Stimulated activated CD8-positive, alpha-beta memory T cell treated with anti-CD3 and anti-CD28 coated beads, Interleukin-7, amount 100 ng/mL, for 1 hour (primary cell): ENCODE results near the gene NR2E1.

ENCODE experiments used
- DNase-seq, 2 donors: peaks; one replicate each; pipeline ENCODE4 v3.0.0-alpha.2; 2020; ENCODE audit warnings: low read depth in 2 of 2

NR2E1 gene

DNA sequence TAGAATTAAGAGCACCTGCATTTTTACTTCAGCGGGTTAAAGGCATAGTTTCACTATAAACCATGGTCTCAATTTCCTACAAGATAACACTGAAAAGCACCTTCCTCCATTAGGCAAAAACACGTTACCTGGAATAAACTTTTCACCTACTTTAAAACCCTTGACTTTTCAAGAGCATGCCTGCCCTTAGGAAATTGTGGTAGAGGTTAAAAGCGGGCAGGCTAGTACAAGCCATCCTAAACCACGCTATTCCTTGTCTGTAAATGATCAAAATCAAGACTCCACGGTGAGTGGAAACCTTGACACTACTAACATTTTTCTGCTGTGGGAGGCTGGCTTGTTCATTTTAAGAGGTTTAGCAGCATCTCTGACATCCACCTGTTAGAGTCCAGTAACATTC is 43.9 kb downstream of the NR2E1 start:
- DNase-seq: no peak

DNA sequence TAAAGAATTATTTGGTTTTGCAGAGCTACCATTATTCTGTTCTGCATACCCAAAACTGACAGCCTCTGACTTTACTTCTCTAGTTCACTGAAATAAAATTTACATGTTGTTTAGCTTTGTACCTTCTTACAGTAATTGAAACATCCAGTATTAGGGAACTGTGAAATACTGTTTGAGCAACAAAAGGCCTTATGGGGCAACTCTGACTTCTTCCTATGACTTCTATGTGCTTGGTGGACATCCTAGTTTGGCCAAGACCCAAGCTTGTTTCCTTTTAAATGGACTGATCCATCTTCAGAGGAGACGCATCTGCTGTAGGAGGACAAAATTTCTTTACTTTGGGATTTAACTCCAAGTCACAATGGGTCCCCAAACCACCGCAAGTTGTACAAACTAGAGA is 44.7 kb downstream of the NR2E1 start:
- no peak for DNase-seq

DNA sequence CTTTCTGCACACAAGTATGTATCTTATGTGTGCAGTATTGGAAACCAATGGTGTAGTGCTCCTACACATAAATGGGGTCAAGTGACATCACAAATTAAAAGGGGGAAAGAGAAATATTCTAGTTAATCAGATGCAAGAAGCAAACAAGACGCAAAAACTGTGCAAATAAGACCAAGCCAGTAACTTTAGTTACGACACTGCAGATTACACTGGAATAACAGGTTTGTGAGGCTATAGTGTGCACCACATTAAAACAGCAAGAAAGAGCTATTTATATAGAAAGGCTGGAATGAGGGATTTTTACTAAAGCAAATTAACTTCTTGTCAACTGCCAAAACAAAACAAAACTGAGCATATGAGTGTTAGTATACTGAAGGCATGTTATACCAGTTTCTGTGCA is 45.8 kb downstream of the NR2E1 start:
- no peak for DNase-seq

DNA sequence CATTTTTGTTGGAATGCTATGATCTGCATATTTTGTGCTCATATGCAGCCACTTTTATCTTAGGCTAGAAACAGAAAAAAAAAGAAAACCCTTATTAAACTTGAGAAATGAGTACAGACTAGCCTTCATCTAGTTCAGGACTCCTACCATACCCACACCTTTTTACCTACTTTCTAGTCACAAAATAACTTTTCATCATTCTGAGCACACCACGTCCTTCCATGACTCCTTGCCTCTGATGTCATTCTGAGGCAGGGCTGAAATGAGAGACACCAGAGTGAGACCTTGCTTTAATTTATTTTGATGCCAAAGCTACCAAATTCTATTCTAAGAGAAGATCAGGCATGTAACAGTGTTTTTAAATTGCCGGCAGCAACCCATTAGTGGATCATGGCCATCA is 56.2 kb downstream of the NR2E1 start:
- DNase-seq: no peak

DNA sequence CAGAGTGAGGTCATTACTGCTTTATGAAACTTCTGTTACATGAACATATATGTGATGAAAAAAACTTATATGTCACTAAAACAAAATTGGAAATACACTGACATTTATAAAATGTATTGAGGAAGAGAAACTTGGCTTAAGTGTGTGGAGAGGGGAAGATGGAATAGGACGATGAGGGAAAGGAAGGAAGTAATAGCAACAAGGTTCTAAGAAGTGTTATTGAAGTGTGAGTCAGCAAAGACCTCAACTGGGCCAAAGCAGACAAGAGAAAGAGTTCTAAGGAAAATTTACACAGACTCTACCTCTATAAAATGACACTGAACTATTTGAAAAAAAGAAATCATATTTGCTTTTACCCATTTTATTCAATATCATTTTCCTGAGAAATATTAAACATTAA is 56.7 kb downstream of the NR2E1 start:
- DNase-seq: no peak

DNA sequence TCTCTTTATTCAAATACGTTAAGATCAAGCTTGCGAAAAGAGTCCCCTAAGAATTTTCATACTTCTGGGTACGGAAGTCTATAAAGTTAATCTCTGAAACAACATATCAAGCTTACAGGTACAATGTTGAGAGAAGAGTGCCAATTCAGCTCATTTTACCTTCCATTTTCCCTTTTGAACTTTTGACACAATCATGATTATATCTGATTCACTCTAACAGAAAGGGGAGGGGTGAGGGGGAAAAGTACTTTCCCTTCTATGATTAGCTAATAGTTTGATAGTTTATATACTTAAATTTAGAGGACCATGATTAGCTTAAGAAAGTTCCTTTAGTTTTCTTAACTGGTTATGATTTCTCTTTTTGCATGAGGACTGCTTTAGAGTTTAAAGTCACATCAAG is 61.5 kb downstream of the NR2E1 start:
- DNase-seq: no peak

DNA sequence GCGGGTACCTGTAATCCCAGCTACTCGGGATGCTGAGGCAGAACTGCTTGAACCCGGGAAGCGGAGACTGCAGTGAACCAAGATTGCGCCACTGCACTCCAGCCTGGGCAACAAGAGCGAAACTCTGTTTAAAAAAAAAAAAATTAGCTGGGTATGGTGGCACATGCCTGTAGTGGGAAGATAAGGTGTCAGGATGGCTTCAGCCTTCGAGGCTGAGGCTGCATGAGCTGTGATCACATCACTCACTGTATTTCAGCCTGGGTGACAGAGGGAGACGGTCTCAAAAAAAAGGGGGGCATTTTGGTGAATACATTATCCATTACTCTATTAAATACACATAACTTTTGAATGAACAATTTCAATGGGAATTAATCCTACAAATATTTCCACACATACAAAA is 62.6 kb downstream of the NR2E1 start:
- DNase-seq: no peak

DNA sequence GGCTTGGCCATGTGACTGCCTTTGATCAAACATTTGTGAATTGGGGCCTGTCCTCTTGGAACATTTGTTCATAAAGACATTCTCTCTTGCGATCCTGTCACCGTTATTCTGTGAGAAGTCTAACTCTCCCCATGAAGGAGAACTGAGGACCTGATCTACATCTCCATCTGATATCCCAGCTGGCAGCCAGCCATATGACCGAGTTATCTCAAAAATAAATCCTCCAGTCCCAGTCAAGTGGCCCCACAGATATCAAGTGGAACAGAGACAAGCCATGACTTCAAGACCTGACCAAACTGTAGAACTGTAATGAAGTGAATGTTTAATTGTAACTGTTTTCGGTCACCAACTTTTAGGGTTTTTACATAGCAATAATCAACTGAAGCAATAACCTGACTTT is 69.3 kb downstream of the NR2E1 start:
- no peak for DNase-seq

DNA sequence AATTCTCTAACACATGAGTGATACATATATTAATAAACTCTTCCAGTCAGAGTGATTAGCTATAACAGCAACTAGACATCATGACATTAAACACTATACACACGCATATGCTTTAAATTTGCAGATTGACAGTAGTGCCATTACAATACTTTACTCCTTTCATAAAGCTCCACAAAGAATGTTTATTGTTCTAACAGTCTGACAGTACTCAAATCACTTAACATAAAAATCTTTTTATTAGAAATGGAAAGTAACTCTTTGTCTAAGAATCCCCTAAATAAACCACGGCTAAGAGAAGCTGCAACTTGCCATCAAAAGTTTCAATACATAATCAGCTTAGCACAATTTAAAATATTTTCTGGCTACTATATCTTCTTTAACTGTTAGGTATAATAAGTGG is 71.0 kb downstream of the NR2E1 start:
- no peak for DNase-seq

DNA sequence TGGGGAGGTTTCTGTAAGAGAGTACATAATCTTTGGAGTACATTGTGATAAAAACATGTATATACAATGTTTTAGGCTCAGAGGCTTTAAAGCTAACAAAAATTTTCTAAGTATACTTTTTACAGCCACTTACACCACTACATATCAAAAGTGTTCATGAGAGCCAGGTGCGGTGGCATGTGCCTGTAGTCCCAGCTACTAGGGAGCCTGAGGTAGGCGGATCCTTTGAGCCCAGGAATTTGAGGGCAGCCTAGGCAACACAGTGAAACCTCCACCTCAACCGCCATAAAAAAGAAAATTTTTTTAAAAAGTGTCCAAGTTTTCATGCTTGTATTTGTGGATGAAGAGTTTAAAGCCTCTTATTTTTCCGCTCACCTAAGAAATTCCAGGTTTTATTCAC is 72.5 kb downstream of the NR2E1 start:
- DNase-seq: no peak
